Measurements from ENCODE around the gene WDR27.
"Not testable (repeated sequence)": the region's sequence is repeated elsewhere in the genome, so short reads cannot be mapped to it uniquely, and the experiment has no call there.

The WDR27 gene

DNA sequence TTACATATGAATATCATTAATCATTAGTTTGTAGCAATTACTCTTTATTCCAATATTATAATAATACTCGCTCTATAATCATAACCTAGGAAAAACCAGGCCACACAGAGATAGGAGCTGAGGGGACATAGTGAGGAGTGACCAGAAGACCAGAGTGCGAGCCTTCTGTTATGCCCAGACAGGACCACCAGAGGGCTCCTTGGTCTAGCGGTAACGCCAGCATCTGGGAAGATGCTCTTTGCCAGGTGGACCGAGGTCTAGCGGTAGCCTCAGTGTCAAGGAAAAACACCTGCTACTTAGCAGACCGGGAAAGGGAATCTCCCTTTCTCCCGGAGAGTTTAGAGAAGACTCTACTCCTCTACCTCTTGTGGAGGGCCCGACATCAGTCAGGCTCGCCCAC lies 4.7 kb downstream of the WDR27 start:
- not testable (repeated sequence) for H2AFZ ChIP-seq (ENCODE audit: low read depth, low read length); H3K4me3 ChIP-seq (ENCODE audit: low read length); H3K27me3 ChIP-seq (ENCODE audit: insufficient read depth, low read length)
- peaks cover 13% of the 10 kb centered on the region for H3K4me1 ChIP-seq (ENCODE audit: insufficient read depth, low read length)
- H3K9me3 ChIP-seq (ENCODE audit: low read length), result peaks cover 19% of the 10 kb centered on the region
- peaks cover 14% of the 10 kb centered on the region for H3K36me3 ChIP-seq (ENCODE audit: insufficient read depth, low read length)

- Histone ChIP-seq H3K4me1 (ENCODE audit: insufficient read depth, low read length) (peaks cover 2% of the 10 kb centered on the region), H3K27me3 (ENCODE audit: insufficient read depth, low read length) (no peaks in the 10 kb centered on the region), H3K4me3 (ENCODE audit: low read length) (no peak overlapping the region), H3K36me3 (ENCODE audit: insufficient read depth, low read length) (peaks cover 14% of the 10 kb centered on the region), H2AFZ (ENCODE audit: low read depth, low read length) (no peak overlapping the region), H3K9me3 (ENCODE audit: low read length) (peaks cover 24% of the 10 kb centered on the region)
Observed at GRCh38 chr6:169695131-169695530, 6.7 kb downstream of the WDR27 start.

DNA sequence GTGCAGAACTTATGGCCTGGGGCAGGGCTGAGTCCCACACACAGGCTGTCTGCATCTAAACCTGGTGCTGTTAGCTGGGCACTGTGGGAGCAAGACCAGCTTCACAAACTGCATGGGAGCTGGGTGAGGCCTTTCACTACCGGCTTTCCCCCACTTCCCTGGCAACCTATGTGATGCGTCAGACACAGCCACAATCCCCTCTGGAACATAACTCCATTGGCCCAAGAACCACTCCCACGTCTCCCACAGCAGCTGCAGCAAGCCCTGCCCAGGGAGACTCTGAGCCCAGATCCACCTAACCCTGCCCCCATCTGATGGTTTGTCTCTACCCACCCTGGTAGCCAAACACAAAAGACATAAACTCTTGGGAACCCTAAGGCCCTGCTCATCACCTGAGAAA lies 9.3 kb downstream of the WDR27 start:
- Histone ChIP-seq H3K4me3 (ENCODE audit: low read length) (no peak overlapping the region), H3K36me3 (ENCODE audit: insufficient read depth, low read length) (peaks cover 19% of the 10 kb centered on the region), H3K27me3 (ENCODE audit: insufficient read depth, low read length) (no peaks in the 10 kb centered on the region), H3K4me1 (ENCODE audit: insufficient read depth, low read length) (no peaks in the 10 kb centered on the region), H2AFZ (ENCODE audit: low read depth, low read length) (no peak overlapping the region), H3K9me3 (ENCODE audit: low read length) (peaks cover 38% of the 10 kb centered on the region)

DNA sequence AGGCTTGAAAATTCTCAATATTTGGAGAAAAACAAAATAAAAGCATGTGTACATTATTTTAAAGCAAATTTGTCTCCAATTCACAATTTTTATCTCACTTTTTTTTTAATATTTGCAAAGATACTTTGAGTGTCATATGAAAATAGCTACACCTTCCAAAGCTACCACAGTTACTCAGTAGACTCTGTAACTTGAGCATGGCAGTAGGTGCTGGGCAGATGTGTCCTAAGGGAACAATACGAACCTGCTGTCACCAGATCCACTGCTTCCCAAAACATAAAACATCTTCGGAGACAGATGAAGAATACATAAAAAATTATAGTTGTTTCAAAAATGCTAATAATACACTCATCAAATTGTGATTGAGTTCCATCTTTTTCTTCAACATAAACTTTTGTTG lies 10.6 kb downstream of the WDR27 start:
- no peak overlapping the region for H2AFZ ChIP-seq (ENCODE audit: low read depth, low read length)
- H3K4me3 ChIP-seq (ENCODE audit: low read length), result no peak overlapping the region
- H3K4me1 ChIP-seq (ENCODE audit: insufficient read depth, low read length), result no peaks in the 10 kb centered on the region
- H3K27me3 ChIP-seq (ENCODE audit: insufficient read depth, low read length), result no peaks in the 10 kb centered on the region
- H3K36me3 ChIP-seq (ENCODE audit: insufficient read depth, low read length), result peaks cover 28% of the 10 kb centered on the region
- H3K9me3 ChIP-seq (ENCODE audit: low read length), result peaks cover 39% of the 10 kb centered on the region

DNA sequence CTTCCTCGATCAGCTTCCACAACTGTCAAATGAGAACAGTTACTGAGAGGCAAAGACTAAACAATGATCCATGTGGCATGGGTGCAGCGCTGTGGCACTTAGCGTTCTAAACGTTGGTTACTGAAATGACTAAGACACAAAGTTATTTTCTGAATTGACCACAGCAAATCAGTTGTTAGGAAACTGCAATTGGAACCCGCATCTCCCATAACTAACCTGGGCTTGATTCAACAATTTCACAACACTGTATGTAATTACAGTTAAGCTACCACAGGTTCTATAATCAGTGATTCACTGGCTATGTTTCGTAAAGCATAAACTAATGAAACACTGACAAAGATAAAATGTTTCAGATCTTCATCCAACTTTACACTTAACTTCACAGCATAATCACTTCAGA lies 12.5 kb downstream of the WDR27 start:
- peaks cover 33% of the 10 kb centered on the region for H3K36me3 ChIP-seq (ENCODE audit: insufficient read depth, low read length)
- H3K27me3 ChIP-seq (ENCODE audit: insufficient read depth, low read length), result no peaks in the 10 kb centered on the region
- H3K9me3 ChIP-seq (ENCODE audit: low read length), result peaks cover 37% of the 10 kb centered on the region
- no peak overlapping the region for H3K4me3 ChIP-seq (ENCODE audit: low read length)
- no peak overlapping the region for H2AFZ ChIP-seq (ENCODE audit: low read depth, low read length)
- no peaks in the 10 kb centered on the region for H3K4me1 ChIP-seq (ENCODE audit: insufficient read depth, low read length)

GRCh38 chr6:169685860-169686259 lies 16.0 kb downstream of the WDR27 start:
- H3K27me3 ChIP-seq (ENCODE audit: insufficient read depth, low read length), result no peaks in the 10 kb centered on the region
- no peak overlapping the region for H2AFZ ChIP-seq (ENCODE audit: low read depth, low read length)
- H3K9me3 ChIP-seq (ENCODE audit: low read length), result peaks cover 47% of the 10 kb centered on the region
- no peaks in the 10 kb centered on the region for H3K4me1 ChIP-seq (ENCODE audit: insufficient read depth, low read length)
- H3K36me3 ChIP-seq (ENCODE audit: insufficient read depth, low read length), result peaks cover 49% of the 10 kb centered on the region
- no peak overlapping the region for H3K4me3 ChIP-seq (ENCODE audit: low read length)

- H3K27me3 ChIP-seq (ENCODE audit: insufficient read depth, low read length), result no peaks in the 10 kb centered on the region
- H3K36me3 ChIP-seq (ENCODE audit: insufficient read depth, low read length), result peaks cover 49% of the 10 kb centered on the region
- no peaks in the 10 kb centered on the region for H3K4me1 ChIP-seq (ENCODE audit: insufficient read depth, low read length)
- H3K4me3 ChIP-seq (ENCODE audit: low read length), result no peak overlapping the region
- H2AFZ ChIP-seq (ENCODE audit: low read depth, low read length), result no peak overlapping the region
- peaks cover 37% of the 10 kb centered on the region for H3K9me3 ChIP-seq (ENCODE audit: low read length)
Observed at GRCh38 chr6:169684056-169684455, 17.8 kb downstream of the WDR27 start.

DNA sequence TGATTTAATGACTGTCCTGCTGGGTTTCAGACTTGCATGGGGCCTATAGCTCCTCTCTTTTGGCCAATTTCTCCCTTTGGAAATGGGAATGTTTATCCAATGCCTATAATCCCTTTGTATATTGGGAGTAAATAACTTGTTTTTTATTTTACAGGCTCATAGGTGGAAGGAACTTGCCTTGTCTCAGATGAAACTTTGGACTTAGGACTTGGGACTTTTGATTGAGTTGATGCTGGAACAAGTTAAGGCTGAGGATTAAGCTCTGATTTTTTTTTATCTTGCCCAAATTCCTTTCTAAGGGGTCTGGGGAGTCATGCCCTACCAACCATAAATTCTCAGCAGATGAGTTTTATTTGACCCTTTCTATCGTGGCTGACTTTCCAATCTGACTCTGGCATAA lies 23.5 kb downstream of the WDR27 start:
- H3K36me3 ChIP-seq (ENCODE audit: insufficient read depth, low read length), result peaks cover 37% of the 10 kb centered on the region

DNA sequence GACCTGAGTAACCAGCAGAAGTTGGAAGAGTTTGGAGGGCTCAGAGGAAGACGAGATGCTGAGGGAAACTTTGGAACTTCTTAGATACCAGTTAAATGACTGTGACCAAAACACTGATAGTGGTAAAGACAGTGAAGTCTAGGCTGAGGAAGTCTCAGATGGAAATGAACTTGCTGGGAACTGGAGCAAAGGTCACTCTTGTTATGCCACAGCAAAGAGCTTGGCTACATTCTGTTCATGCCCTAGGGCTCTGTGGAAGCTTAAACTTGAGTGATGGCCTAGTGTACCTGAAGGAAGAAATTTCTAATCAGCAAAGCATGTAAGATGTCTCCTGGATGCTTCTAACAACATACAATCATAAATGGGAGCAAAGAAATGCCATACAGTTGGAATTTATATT lies 24.7 kb downstream of the WDR27 start:
- Histone ChIP-seq H3K4me1 (ENCODE audit: insufficient read depth, low read length) (no peaks in the 10 kb centered on the region), H3K9me3 (ENCODE audit: low read length) (peaks cover 15% of the 10 kb centered on the region), H3K36me3 (ENCODE audit: insufficient read depth, low read length) (peaks cover 35% of the 10 kb centered on the region), H3K4me3 (ENCODE audit: low read length) (no peak overlapping the region), H3K27me3 (ENCODE audit: insufficient read depth, low read length) (no peaks in the 10 kb centered on the region), H2AFZ (ENCODE audit: low read depth, low read length) (no peak overlapping the region)

More for the DNA sequence above, 23.5 kb downstream of the WDR27 start:
- Histone ChIP-seq H3K4me3 (ENCODE audit: low read length) (no peak overlapping the region), H3K27me3 (ENCODE audit: insufficient read depth, low read length) (no peaks in the 10 kb centered on the region), H3K4me1 (ENCODE audit: insufficient read depth, low read length) (no peaks in the 10 kb centered on the region), H2AFZ (ENCODE audit: low read depth, low read length) (no peak overlapping the region), H3K9me3 (ENCODE audit: low read length) (peaks cover 19% of the 10 kb centered on the region)

- H3K9me3 ChIP-seq (ENCODE audit: low read length), result peaks cover 5% of the 10 kb centered on the region
- H2AFZ ChIP-seq (ENCODE audit: low read depth, low read length), result no peak overlapping the region
- no peaks in the 10 kb centered on the region for H3K27me3 ChIP-seq (ENCODE audit: insufficient read depth, low read length)
- no peak overlapping the region for H3K4me3 ChIP-seq (ENCODE audit: low read length)
- peaks cover 10% of the 10 kb centered on the region for H3K4me1 ChIP-seq (ENCODE audit: insufficient read depth, low read length)
- H3K36me3 ChIP-seq (ENCODE audit: insufficient read depth, low read length), result peaks cover 33% of the 10 kb centered on the region
Observed at GRCh38 chr6:169675011-169675410, 26.8 kb downstream of the WDR27 start.

DNA sequence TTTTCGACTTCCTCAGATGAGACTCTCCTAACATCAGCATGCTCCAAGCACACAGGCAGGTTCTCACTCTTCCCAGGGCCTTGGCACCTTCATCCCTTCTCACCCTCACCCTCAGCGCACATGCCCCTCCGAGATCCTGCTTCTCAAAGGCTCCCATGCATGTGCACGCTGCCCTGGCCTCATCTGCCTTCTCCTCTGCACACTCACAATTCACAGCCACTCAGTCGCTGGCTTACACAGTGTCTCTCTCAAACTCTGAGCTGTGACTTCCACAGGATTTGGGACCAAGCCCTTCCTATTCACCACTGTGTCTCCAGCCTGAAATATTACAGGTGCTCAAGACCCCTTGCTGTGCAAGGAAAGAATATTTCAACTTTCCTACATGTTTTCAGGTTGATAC lies 30.3 kb downstream of the WDR27 start:
- Histone ChIP-seq H3K4me1 (ENCODE audit: insufficient read depth, low read length) (peaks cover 20% of the 10 kb centered on the region), H3K4me3 (ENCODE audit: low read length) (no peak overlapping the region), H3K9me3 (ENCODE audit: low read length) (peaks cover 5% of the 10 kb centered on the region), H2AFZ (ENCODE audit: low read depth, low read length) (no peak overlapping the region), H3K36me3 (ENCODE audit: insufficient read depth, low read length) (peaks cover 37% of the 10 kb centered on the region), H3K27me3 (ENCODE audit: insufficient read depth, low read length) (no peaks in the 10 kb centered on the region)

GRCh38 chr6:169669889-169670288 lies 31.9 kb downstream of the WDR27 start:
- Histone ChIP-seq H3K9me3 (ENCODE audit: low read length) (peaks cover 2% of the 10 kb centered on the region), H3K4me3 (ENCODE audit: low read length) (no peak overlapping the region)

GRCh38 chr6:169669147-169669546 lies 32.7 kb downstream of the WDR27 start:
- Histone ChIP-seq H2AFZ (ENCODE audit: low read depth, low read length) (no peak overlapping the region), H3K4me1 (ENCODE audit: insufficient read depth, low read length) (peaks cover 20% of the 10 kb centered on the region), H3K36me3 (ENCODE audit: insufficient read depth, low read length) (peaks cover 46% of the 10 kb centered on the region), H3K4me3 (ENCODE audit: low read length) (no peak overlapping the region), H3K27me3 (ENCODE audit: insufficient read depth, low read length) (no peaks in the 10 kb centered on the region), H3K9me3 (ENCODE audit: low read length) (peaks cover 2% of the 10 kb centered on the region)

More at GRCh38 chr6:169669889-169670288, 31.9 kb downstream of the WDR27 start:
- Histone ChIP-seq H2AFZ (ENCODE audit: low read depth, low read length) (no peak overlapping the region), H3K4me1 (ENCODE audit: insufficient read depth, low read length) (peaks cover 20% of the 10 kb centered on the region), H3K27me3 (ENCODE audit: insufficient read depth, low read length) (no peaks in the 10 kb centered on the region), H3K36me3 (ENCODE audit: insufficient read depth, low read length) (peaks cover 42% of the 10 kb centered on the region)

- Histone ChIP-seq H3K27me3 (ENCODE audit: insufficient read depth, low read length) (no peaks in the 10 kb centered on the region), H2AFZ (ENCODE audit: low read depth, low read length) (no peak overlapping the region), H3K4me3 (ENCODE audit: low read length) (no peak overlapping the region), H3K4me1 (ENCODE audit: insufficient read depth, low read length) (peaks cover 20% of the 10 kb centered on the region), H3K36me3 (ENCODE audit: insufficient read depth, low read length) (peaks cover 54% of the 10 kb centered on the region), H3K9me3 (ENCODE audit: low read length) (peaks cover 2% of the 10 kb centered on the region)
Observed at GRCh38 chr6:169668203-169668847, 33.5 kb downstream of the WDR27 start.
